LNCaP clone FGC (cell line): ENCODE results near the gene TBPL2.
"Not testable (repeated sequence)": the region's sequence is repeated elsewhere in the genome, so short reads cannot be mapped to it uniquely, and the experiment has no call there.

Experiments used
- DNase-seq: peaks from one replicate; pipeline ENCODE4 v3.0.0-alpha.2; 2011; ENCODE audit warnings: low read depth
- H3K4me3 ChIP-seq: 2 replicates; pipeline ENCODE4 v1.5.1; 2011; ENCODE audit warnings: mild to moderate bottlenecking, low read depth, low read length, control low read depth
- CTCF ChIP-seq: IDR thresholded peaks from 2 replicates; pipeline ENCODE4 v1.5.1; 2012; ENCODE audit warnings: mild to moderate bottlenecking; ENCODE audit not compliant: control insufficient read depth, insufficient read depth; ENCODE audit errors: extremely low read depth

Gene TBPL2

GRCh38 chr14:55467307-55467706 is 26.9 kb upstream of the TBPL2 start:
- DNase-seq: no peak
- H3K4me3 ChIP-seq: no peak overlapping the region
- TF ChIP-seq CTCF: no peak

DNA sequence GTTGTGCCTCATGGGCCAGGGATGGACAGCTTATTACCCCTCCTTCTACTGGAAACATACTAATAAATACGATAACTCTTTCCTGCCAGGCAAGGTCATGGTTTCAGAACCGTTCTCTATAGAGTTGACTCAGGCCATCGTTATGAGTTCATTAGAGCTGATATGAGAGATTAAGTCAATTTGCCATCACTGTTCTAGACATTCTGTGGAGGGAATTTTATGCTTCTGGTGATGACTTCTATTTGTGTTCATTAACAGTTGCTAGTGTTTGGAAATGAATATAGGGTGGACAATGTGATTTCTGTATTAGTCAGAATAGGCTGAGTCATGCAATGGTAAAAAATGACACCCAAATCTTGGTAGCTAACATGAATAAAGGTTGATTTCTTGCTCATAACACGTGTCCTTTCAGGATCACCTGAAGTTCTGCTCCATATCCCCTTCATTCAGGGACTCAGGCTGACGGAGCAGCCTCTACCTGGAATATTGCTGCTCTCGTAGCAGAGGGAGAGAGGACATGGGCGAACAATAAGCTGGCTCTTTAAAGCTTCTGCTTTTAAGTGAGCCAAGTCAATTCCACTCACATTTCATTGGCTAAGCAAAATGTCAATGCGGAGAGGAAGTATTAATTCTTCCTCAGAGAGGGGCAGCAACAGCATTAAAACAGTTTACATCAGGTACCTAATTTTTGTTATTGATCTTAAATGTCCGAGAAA is 18.5 kb upstream of the TBPL2 start:
- DNase-seq: no peak
- no peak for TF ChIP-seq CTCF
- no peak overlapping the region for H3K4me3 ChIP-seq

- no peak overlapping the region for H3K4me3 ChIP-seq
- DNase-seq: no peak
- no peak for TF ChIP-seq CTCF
Observed at GRCh38 chr14:55457496-55457895, 17.1 kb upstream of the TBPL2 start.

GRCh38 chr14:55456411-55456810 is 16.0 kb upstream of the TBPL2 start:
- DNase-seq, H3K4me3 ChIP-seq: not testable (repeated sequence)

- H3K4me3 ChIP-seq: no peak overlapping the region
- no peak for DNase-seq
- TF ChIP-seq CTCF: no peak
Observed at GRCh38 chr14:55454264-55455002, 14.0 kb upstream of the TBPL2 start.

DNA sequence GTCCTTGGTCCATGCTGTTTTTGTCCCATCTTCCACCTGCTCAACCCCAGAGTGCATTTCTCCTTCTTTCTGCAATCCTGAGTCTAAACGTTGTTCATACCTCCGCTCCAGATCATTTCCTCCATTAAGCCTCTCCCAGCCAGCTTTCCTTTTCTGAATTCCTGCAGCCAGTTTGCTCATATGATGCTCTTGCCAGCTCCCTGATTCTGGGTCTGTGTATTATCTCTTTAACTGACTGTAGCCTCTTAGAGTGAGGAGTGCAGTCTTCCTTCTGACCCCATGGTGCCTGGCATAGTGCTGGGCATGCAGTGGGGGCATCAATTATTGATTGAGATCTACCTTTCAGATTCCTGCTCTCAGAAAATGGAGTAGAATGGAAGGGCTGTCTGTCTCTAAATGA is 11.5 kb upstream of the TBPL2 start:
- no peak overlapping the region for H3K4me3 ChIP-seq
- DNase-seq: no peak
- TF ChIP-seq CTCF: no peak

DNA sequence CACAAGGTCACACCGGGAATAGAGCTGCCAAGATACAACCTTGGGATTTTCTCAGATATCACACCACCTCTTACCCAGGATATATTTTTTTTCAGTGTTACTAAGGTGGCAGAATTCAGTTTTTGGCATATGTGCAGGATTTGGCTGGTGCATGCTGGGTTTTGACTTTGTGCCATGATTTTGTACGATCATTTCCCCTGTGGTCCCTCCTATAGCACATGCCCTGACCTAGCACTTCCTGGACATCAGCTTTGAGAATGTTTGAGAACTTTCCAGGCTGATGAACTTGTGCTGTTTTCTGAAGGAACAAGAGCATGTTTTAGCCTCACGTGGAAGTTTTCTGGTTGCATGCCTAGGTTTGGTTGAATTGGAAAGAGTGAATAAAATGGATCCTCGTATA is 11.0 kb upstream of the TBPL2 start:
- no peak for TF ChIP-seq CTCF
- no peak for DNase-seq
- H3K4me3 ChIP-seq: no peak overlapping the region
